ENCODE data around the gene FRMPD1.

DNA sequence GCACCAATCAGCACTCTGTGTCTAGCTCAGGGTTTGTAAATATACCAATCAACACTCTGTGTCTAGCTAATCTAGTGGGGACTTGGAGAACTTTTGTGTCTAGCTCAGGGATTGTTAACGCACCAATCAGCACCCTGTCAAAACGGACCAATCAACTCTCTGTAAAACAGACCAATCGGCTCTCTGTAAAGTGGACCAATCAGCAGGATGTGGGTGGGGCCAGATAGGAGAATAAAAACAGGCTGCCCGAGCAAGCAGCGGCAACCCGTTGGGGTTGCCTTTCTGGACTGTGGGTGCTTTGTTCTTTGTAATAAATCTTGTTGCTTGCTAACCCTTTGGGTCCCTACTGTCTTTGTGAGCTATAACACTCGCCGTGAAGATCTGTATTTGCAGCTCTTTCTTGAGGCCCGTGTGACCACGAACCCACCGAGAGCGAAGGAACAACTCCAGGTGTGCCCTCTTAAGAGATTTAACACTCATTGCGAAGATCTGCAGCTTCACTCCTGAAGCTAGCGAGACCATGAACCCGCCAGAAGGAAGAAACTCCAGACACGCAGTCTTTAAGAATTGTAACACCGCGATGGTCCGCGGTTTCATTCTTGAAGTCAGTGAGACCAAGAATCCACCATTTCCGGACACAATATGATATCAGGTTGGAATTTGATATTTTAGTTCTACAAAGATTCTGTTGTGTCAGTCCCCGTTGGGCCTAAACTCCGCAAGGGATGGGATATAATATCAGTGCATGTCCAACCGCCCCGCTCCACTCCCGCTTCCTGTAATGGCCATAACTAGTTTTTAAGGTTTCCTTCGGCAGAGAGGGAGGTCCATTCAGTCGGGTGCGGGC lies 102.1 kb downstream of the FRMPD1 start:
- TF ChIP-seq CTCF (IDR thresholded peaks at IDR 0.05) (no peak), POLR2A (IDR thresholded peaks at IDR 0.05) (no peak)
